ENCODE data around the gene ABCC1. TPM values are rescaled to one million over a fixed set of nuclear protein-coding genes. Genes with fewer than 3 reads are reported as not detected.

The ABCC1 gene
- total RNA-seq, 4 donors from 2014 or later, result 24.3 to 32.2 (median 25.7) TPM

DNA sequence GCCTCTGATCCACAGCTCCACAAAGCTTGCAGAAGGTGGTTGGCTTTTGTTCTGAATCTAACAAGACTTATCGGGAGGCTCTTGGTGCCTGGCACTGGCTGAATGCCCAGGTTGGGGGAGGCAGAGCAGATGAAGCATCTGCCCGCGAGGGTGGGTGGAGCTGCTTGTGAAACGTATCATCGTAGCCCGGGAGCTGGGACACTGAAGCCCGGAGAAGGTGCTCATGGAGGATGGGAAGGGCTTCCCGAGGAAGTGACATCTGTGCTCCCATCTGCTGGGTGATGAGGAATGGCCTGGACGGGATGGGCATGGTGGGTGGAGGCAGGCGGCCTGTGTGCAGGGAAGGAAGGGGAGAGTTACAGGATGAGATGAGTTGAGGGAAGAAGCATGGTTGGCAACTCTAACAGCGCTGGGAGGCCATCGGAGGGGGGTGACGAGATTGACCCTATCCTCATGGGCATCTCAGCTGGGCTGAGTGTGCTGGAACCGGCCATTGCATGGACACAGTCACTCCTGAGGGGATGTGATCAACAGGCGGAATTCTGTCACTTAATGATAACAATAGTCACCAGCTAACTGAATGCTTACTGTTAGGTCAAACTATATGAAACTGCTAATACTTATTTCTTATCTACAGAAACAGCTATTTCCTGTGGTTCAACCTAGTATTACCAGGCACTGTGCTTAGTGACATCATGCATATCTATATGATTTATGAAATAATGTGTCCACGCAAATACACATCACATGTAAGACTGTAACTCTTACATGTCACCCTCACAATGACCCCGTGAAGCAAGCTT is 171.2 kb downstream of the ABCC1 start:
- peaks cover 0 to 33% (median 3%) of the 10 kb centered on the region in 4 donors for H3K9me3 ChIP-seq
- H3K27me3 ChIP-seq, result no peaks in the 10 kb centered on the region
- H3K4me1 ChIP-seq, result no peaks in the 10 kb centered on the region
- 76 to 85% methylated on average over 17 of the region's 17 CpGs for WGBS, 2 donors
- no peak overlapping the region for H3K4me3 ChIP-seq
- TF ChIP-seq POLR2A (IDR thresholded peaks at IDR 0.05) (no peak), CTCF (IDR thresholded peaks at IDR 0.05) (no peak), EP300 (IDR thresholded peaks at IDR 0.05) (peak in 1 of 2 donors; percentile 12)
- no peak overlapping the region for H3K27ac ChIP-seq
- H3K36me3 ChIP-seq, result peaks cover 0 to 98% (median 8%) of the 10 kb centered on the region in 3 donors
- no peak for DNase-seq (ENCODE audit: low spot score in 2 of 2)

DNA sequence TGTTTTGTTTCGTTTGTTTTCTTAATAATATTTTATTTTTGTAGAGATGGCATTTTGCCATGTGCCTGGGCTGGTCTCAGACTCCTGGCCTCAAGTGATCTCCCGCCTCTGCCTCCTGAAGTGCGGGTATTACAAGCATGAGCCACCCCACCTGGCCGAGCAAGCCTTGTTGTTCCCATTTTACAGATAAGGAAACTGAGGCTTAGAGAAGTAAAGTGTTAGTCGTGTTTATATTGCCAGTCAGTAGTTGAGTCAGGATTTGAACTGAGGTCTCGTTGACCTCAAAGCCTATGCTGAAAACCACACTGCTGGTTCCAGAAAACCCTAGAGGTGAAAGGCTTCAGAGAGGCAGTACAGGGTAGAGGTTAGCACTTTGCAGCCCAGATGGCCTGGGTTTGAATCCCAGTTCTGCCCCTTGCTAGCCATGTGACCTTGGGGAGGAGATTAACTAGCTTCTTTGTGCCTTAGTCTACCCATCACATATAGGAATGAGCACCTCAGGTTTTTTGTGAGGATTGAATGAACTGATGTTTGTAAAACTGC is 171.8 kb downstream of the ABCC1 start:
- no peaks in the 10 kb centered on the region for H3K4me1 ChIP-seq
- H3K27me3 ChIP-seq, result no peaks in the 10 kb centered on the region
- H3K9me3 ChIP-seq, result peaks cover 0 to 31% (median 3%) of the 10 kb centered on the region in 4 donors
- 83 to 88% methylated on average over 6 of the region's 6 CpGs for WGBS, 2 donors
- no peak overlapping the region for H3K27ac ChIP-seq
- H3K36me3 ChIP-seq, result peaks cover 0 to 98% (median 8%) of the 10 kb centered on the region in 3 donors
- TF ChIP-seq EP300 (IDR thresholded peaks at IDR 0.05), result no peak
- H3K4me3 ChIP-seq, result no peak overlapping the region
- DNase-seq (ENCODE audit: low spot score in 2 of 2), result no peak

DNA sequence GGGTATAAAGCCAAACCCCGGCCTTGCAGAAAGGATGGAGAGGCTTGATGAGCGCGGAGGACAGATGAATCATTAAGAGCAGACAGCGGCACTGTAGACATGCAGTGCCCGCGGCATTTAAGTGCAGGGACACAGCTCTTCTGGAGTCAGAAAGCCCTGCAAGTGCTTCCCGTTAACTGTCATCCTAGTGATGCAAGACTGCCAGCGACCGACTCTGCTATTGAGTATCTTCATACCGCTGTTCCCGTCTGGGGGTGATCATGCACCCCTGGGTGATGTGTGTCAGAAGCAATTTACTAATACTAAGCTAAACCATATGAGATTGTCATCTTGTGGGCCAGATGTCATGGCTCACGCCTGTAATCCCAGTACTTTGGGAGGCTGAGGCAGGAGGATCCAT is 172.8 kb downstream of the ABCC1 start:
- DNase-seq (ENCODE audit: low spot score in 2 of 2), result no peak
- H3K36me3 ChIP-seq, result peaks cover 0 to 94% (median under 1%) of the 10 kb centered on the region in 3 donors
- H3K27ac ChIP-seq, result no peak overlapping the region
- no peak overlapping the region for H3K4me3 ChIP-seq
- WGBS, 2 donors, result 97 to 98% methylated on average over 12 of the region's 12 CpGs
- no peaks in the 10 kb centered on the region for H3K4me1 ChIP-seq
- peaks cover 0 to 24% (median 3%) of the 10 kb centered on the region in 4 donors for H3K9me3 ChIP-seq
- no peak for TF ChIP-seq CTCF (IDR thresholded peaks at IDR 0.05)
- TF ChIP-seq EP300 (IDR thresholded peaks at IDR 0.05), result no peak
- no peak for TF ChIP-seq POLR2A (IDR thresholded peaks at IDR 0.05)
- H3K27me3 ChIP-seq, result no peaks in the 10 kb centered on the region

- H3K4me1 ChIP-seq, result no peaks in the 10 kb centered on the region
- H3K9me3 ChIP-seq, result peaks cover 0 to 11% (median 0%) of the 10 kb centered on the region in 4 donors
- H3K4me3 ChIP-seq, result no peak overlapping the region
These were observed 175.0 kb downstream of the ABCC1 start for GRCh38 chr16:16124438-16124837.

DNA sequence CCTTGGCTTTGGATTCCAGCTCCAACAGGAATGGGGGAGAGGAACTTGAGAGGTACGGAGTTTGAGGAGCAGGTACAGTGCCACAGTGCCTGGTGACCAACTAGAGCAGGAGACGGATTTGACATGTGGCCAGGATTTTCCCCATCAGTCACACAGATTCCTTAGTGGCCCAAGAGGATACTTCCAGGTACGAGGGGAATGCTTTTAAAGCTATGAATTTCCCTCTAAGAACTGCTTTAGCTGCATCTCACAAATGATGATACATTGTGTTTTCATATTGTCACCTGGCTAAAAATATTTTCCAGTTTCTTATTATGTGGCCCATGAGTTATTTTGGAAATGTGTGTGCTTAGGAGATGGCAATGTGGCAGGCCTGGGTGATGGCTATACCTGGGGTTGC is 175.6 kb downstream of the ABCC1 start:
- DNase-seq (ENCODE audit: low spot score in 2 of 2), result no peak
- Histone ChIP-seq H3K36me3 (peaks cover 0 to 80% (median 0%) of the 10 kb centered on the region in 3 donors), H3K27ac (no peak overlapping the region), H3K4me3 (no peak overlapping the region), H3K4me1 (no peaks in the 10 kb centered on the region), H3K27me3 (no peaks in the 10 kb centered on the region), H3K9me3 (peaks cover 0 to 11% (median 0%) of the 10 kb centered on the region in 4 donors)
- no peak for TF ChIP-seq POLR2A (IDR thresholded peaks at IDR 0.05)
- WGBS, 2 donors, result 90 to 99% methylated on average over 3 of the region's 3 CpGs

More at GRCh38 chr16:16124438-16124837, 175.0 kb downstream of the ABCC1 start:
- WGBS, 2 donors, result 86 to 94% methylated on average over 10 of the region's 10 CpGs
- TF ChIP-seq EP300 (IDR thresholded peaks at IDR 0.05) (no peak), POLR2A (IDR thresholded peaks at IDR 0.05) (no peak), CTCF (IDR thresholded peaks at IDR 0.05) (no peak)
- peaks cover 0 to 81% (median 0%) of the 10 kb centered on the region in 3 donors for H3K36me3 ChIP-seq
- H3K27me3 ChIP-seq, result no peaks in the 10 kb centered on the region
- DNase-seq (ENCODE audit: low spot score in 2 of 2), result no peak
- no peak overlapping the region for H3K27ac ChIP-seq

DNA sequence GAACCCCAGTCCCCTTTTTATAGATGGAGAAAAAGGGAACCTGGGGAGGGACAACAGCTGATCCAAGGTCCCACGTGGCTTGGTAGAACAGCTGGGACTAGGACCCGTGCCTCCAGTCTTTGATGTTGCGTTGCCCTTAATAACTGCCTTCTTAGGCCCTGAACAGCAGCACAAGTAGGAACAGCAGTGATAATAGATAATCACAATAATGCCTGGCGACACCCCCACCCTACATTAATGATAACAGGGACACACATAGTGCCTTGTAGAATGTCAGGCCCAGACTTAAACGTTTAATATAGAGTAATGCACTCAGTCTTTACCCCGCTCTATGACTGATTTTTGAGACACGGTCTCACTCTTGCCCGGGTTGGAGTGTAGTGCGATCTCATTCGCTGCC is 177.5 kb downstream of the ABCC1 start:
- no peaks in the 10 kb centered on the region for H3K27me3 ChIP-seq
- TF ChIP-seq EP300 (IDR thresholded peaks at IDR 0.05) (no peak), CTCF (IDR thresholded peaks at IDR 0.05) (no peak), POLR2A (IDR thresholded peaks at IDR 0.05) (no peak)
- H3K36me3 ChIP-seq, result peaks cover 0 to 75% (median 0%) of the 10 kb centered on the region in 3 donors
- H3K9me3 ChIP-seq, result peaks cover 0 to 11% (median 0%) of the 10 kb centered on the region in 4 donors
- no peak overlapping the region for H3K4me3 ChIP-seq
- no peak for DNase-seq (ENCODE audit: low spot score in 2 of 2)
- H3K4me1 ChIP-seq, result no peaks in the 10 kb centered on the region
- 82 to 84% methylated on average over 10 of the region's 10 CpGs for WGBS, 2 donors
- H3K27ac ChIP-seq, result no peak overlapping the region
